ENCODE results near the gene PHKA1. TPM values are rescaled to one million over a fixed set of nuclear protein-coding genes. Genes with fewer than 3 reads are reported as not detected.
A peak's percentile ranks its signal among the peaks of the same experiment; 100 is the strongest.

PHKA1 gene
- total and polyA plus RNA-seq, 2 experiments from 2014 or later = 2.6 to 6.8 TPM

GRCh38 chrX:72620550-72621145, 93.5 kb downstream of the PHKA1 start:
- Histone ChIP-seq H3K9me2 (ENCODE audit: insufficient read depth) (no peaks in the 10 kb centered on the region), H3K4me3 (no peak overlapping the region), H3K4me2 (no peak overlapping the region), H3K36me3 (ENCODE audit: insufficient read depth) (no peaks in the 10 kb centered on the region), H3K79me2 (replicated peaks; ENCODE audit: insufficient read depth) (no peaks in the 10 kb centered on the region), H3F3A (replicated peaks; ENCODE audit: low read depth) (no peaks in the 10 kb centered on the region), H3K4me1 (ENCODE audit: insufficient read depth) (no peaks in the 10 kb centered on the region), H4K20me1 (replicated peaks; ENCODE audit: insufficient read depth) (no peaks in the 10 kb centered on the region), H3K27me3 (ENCODE audit: insufficient read depth) (no peaks in the 10 kb centered on the region), H2AFZ (no peak overlapping the region), H3K27ac (ENCODE audit: low read depth) (no peak overlapping the region)
- Mint-ChIP-seq H3K4me3 (no peak overlapping the region), H3K27ac (no peak overlapping the region), H3K36me3 (ENCODE audit: low read depth) (no peaks in the 10 kb centered on the region), H3K27me3 (ENCODE audit: insufficient read depth, low read depth, poor library complexity) (no peaks in the 10 kb centered on the region), H3K9me3 (no peaks in the 10 kb centered on the region), H3K4me1 (no peaks in the 10 kb centered on the region)
- DNase-seq (ENCODE audit: low spot score) (peak; percentile 1), ATAC-seq (no peak)
- TF ChIP-seq CREB1 (CRISPR knock-in tag; IDR thresholded peaks at IDR 0.05; ENCODE audit: low read depth) = no peak
- TF ChIP-seq NANOG (IDR thresholded peaks at IDR 0.05; ENCODE audit: borderline replicate concordance) = no peak
- no peak for TF ChIP-seq CTCF (conservative IDR thresholded peaks at IDR 0.05; ENCODE audit: low read depth in 2 of 2)
- TF ChIP-seq JUNB (IDR thresholded peaks at IDR 0.05; ENCODE audit: unreplicated experiment) = no peak
- no peak for TF ChIP-seq REST (IDR thresholded peaks at IDR 0.05; ENCODE audit: unreplicated experiment)
- TF ChIP-seq STAT1 (IDR thresholded peaks at IDR 0.05; ENCODE audit: unreplicated experiment) = no peak
- no peak for TF ChIP-seq ZNF462 (CRISPR knock-in tag; IDR thresholded peaks at IDR 0.05)
- TF ChIP-seq ZNF114 (CRISPR knock-in tag; IDR thresholded peaks at IDR 0.05) = no peak

All from GM23338 (cell line).